GM12878 (cell line): Measurements from ENCODE around the gene PALLD. TPM values are rescaled to one million over a fixed set of nuclear protein-coding genes. Genes with fewer than 3 reads are reported as not detected.

Experiments
- ATAC-seq: fragments of 200-7000 bp; cut with Tn5 transposase; 3 replicates; pipeline ENCODE4 v1.9.1; 2020; ENCODE audit warnings: mild to moderate bottlenecking, moderate library complexity
- BruUV-seq: library from RNA; stranded (reverse); fragments of 400-500 nt; replicated peaks from 2 replicates; lab custom pipeline; 2021; lab: Mats Ljungman, UMichigan
- CTCF ChIA-PET: fragments of 300-600 bp; sonication (Branson Sonifier 250); formaldehyde crosslinking; extraction: SDS; loops from one replicate; lab custom pipeline; 2021; ENCODE audit warnings: inconsistent platforms; lab: Yijun Ruan, JAX
- POLR2A ChIA-PET: fragments of 350-600 bp; formaldehyde crosslinking; extraction: SDS; loops from one replicate; lab custom pipeline; 2021; ENCODE audit warnings: inconsistent platforms; lab: Charles Lee
- RAD21 ChIA-PET: fragments of 300-600 bp; sonication (Branson Sonifier 250); formaldehyde crosslinking; loops from one replicate; lab custom pipeline; 2023; ENCODE audit warnings: antibody characterized with exemption; ENCODE audit not compliant: unreplicated experiment; lab: Charles Lee
- SMC1A ChIA-PET: fragments of 300-600 bp; sonication (Branson Sonifier 250); formaldehyde crosslinking; loops from one replicate; lab custom pipeline; 2023; ENCODE audit not compliant: unreplicated experiment, uncharacterized antibody; lab: Charles Lee
- DNase-seq: peaks from one replicate; pipeline ENCODE4 v3.0.0-alpha.2; 2011; ENCODE audit warnings: low read depth, low spot score
- FAIRE-seq: peaks from 3 replicates; lab custom pipeline; 2011; peaks lifted over from hg19 to GRCh38; lab: Jason Lieb, UNC
- H2AFZ ChIP-seq: 2 replicates; pipeline ENCODE4 v1.6.0; 2011; ENCODE audit warnings: low read depth, low read length, control low read depth; ENCODE audit not compliant: control insufficient read depth
- H3K27ac ChIP-seq: 2 replicates; pipeline ENCODE4 v1.5.1; 2011; ENCODE audit warnings: control low read depth; ENCODE audit not compliant: control insufficient read depth, insufficient read depth
- H3K27me3 ChIP-seq, 2 experiments: replicated peaks in 1 of 2; 2 replicates each; pipeline versions ENCODE4 v1.6.0 to v1.6.1; 2011; ENCODE audit warnings: low read length in 1 of 2; ENCODE audit not compliant: control insufficient read depth in 2 of 2, insufficient read depth in 2 of 2
- H3K36me3 ChIP-seq, 2 experiments: 2 replicates each; pipeline ENCODE4 v1.5.1; 2011; ENCODE audit warnings: low read length in 1 of 2; ENCODE audit not compliant: control insufficient read depth in 2 of 2, insufficient read depth in 2 of 2
- H3K4me1 ChIP-seq: 2 replicates; pipeline ENCODE4 v1.6.1; 2011; ENCODE audit warnings: mild to moderate bottlenecking, low read length, moderate library complexity, mixed read lengths; ENCODE audit not compliant: control insufficient read depth, insufficient read depth
- H3K4me2 ChIP-seq: 2 replicates; pipeline ENCODE4 v1.6.0; 2011; ENCODE audit warnings: control low read depth; ENCODE audit not compliant: control insufficient read depth, insufficient read depth
- H3K4me3 ChIP-seq: fragments of 200-600 bp; sonication (generic); 2 replicates; pipeline ENCODE4 v1.5.1; 2016
- H3K79me2 ChIP-seq: 2 replicates; pipeline ENCODE4 v1.6.0; 2011; ENCODE audit warnings: low read length; ENCODE audit not compliant: control insufficient read depth, insufficient read depth
- H3K9ac ChIP-seq: 2 replicates; pipeline ENCODE4 v1.8.0; 2011; ENCODE audit warnings: low read length, control low read depth, mixed read lengths; ENCODE audit not compliant: control insufficient read depth, insufficient read depth
- H3K9me3 ChIP-seq: replicated peaks from 3 replicates; pipeline ENCODE4 v1.5.1; 2011; ENCODE audit warnings: mild to moderate bottlenecking, low read length; ENCODE audit not compliant: control insufficient read depth, insufficient read depth
- H4K20me1 ChIP-seq: 2 replicates; pipeline ENCODE4 v1.6.0; 2011; ENCODE audit not compliant: control insufficient read depth, insufficient read depth
- BCLAF1 ChIP-seq: fragments of 450-650 bp; IDR thresholded peaks from 2 replicates; pipeline ENCODE4 v1.6.1; 2017; ENCODE audit warnings: antibody characterized with exemption, mild to moderate bottlenecking, moderate library complexity
- BHLHE40 ChIP-seq, 2 experiments: fragments of 450-650 bp in 1 of 2; IDR thresholded peaks; 2 replicates each; pipeline ENCODE4 v1.6.1; 2011 to 2017; ENCODE audit warnings: low read depth in 2 of 2, borderline replicate concordance in 1 of 2, improper control_type of control experiment in 1 of 2, low read length in 1 of 2, mild to moderate bottlenecking in 1 of 2
- CBFB ChIP-seq: IDR thresholded peaks from 2 replicates; pipeline ENCODE4 v1.6.1; 2016; ENCODE audit warnings: antibody characterized with exemption, low read depth
- USF1 ChIP-seq: IDR thresholded peaks from 2 replicates; pipeline ENCODE4 v1.6.1; 2011; ENCODE audit warnings: borderline replicate concordance, low read depth, mild to moderate bottlenecking, moderate library complexity, mixed read lengths, low read length; ENCODE audit not compliant: insufficient read depth; ENCODE audit errors: extremely low read length
- ZNF384 ChIP-seq: IDR thresholded peaks from 2 replicates; pipeline ENCODE4 v1.6.1; 2012; ENCODE audit warnings: low read depth, mild to moderate bottlenecking, low read length, improper control_type of control experiment, borderline replicate concordance
- WGBS: methylation state at CpG from one replicate; pipeline ENCODE4 v1.1.6; 2016; ENCODE audit warnings: low lambda C conversion rate; ENCODE audit not compliant: insufficient replicate concordance, insufficient coverage; ENCODE audit errors: missing lambda C conversion rate; 5-methylcytosine and 5-hydroxymethylcytosine counted together
- in situ Hi-C: fragments of 300-500 bp; cut with MboI; formaldehyde crosslinking; loops from 9 replicates; pipeline ENCODE4 v1.14.3; 2018; ENCODE audit warnings: mixed read lengths
- intact Hi-C: fragments of 100-400 bp; cut with micrococcal nuclease; formaldehyde crosslinking; loops from one replicate; pipeline ENCODE4 v1.14.2; 2022; ENCODE audit not compliant: unreplicated experiment
- polyA plus RNA-seq, 11 experiments: library from polyadenylated mRNA; depleted of rRNA in 4 of 11; unstranded in 6 of 11; stranded (reverse) in 5 of 11; fragments of >200 nt; fragmentation: Nextera tagmentation in 4 of 11; fragmentation: Illumina TruSeq in 1 of 11; extraction: Ambion mirVana in 4 of 11; extraction: Trizol in 1 of 11; gene quantifications; 1 replicate in 1 of 11; 2 replicates in 10 of 11; pipeline versions ENCODE4 v1.2.1 to v1.2.3, GENCODE V29; 2011 to 2016; ENCODE audit warnings: inconsistent platforms in 2 of 11, missing spikeins in 2 of 11, low read depth in 1 of 11
- total RNA-seq, 4 experiments: library from RNA; depleted of rRNA in 3 of 4; stranded (reverse); fragments of >200 nt in 3 of 4; fragmentation: Illumina TruSeq in 1 of 4; extraction: Trizol in 1 of 4; gene quantifications; 2 replicates each; pipeline versions ENCODE4 v1.2.1 to v1.2.3, GENCODE V29; 2013 to 2021

PALLD gene
- total and polyA plus RNA-seq, 10 of the 15 experiments (the other 5 are each of a cell fraction or from before 2014, with no cell fraction given) = 1.0 to 7.7 (median 1.7) TPM

DNA sequence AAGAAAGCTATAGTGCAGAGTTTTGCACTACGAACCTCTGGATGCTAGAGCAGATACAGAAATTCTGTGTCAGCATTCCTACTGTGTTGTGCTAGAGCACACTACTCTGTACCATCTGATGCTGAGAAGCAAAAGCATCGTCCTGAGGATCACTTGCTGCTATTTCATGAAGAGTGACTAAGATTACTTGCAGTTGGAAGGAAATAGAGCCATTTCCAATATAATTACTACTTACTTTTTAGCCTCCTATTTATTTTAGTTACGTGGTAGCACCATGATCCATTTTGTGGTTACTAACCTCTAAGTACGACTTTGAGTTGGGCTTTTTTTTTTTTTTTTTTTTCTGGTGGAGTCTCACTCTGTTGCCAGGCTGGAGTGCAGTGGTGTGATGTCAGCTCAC is 226.7 kb downstream of the PALLD start:
- Histone ChIP-seq H3K4me3 (no peak overlapping the region), H3K9ac (no peak overlapping the region), H4K20me1 (no peaks in the 10 kb centered on the region), H3K4me1 (no peaks in the 10 kb centered on the region), H3K36me3 (no peaks in the 10 kb centered on the region), H3K79me2 (no peaks in the 10 kb centered on the region), H3K9me3 (no peaks in the 10 kb centered on the region), H2AFZ (no peak overlapping the region), H3K27ac (no peak overlapping the region), H3K4me2 (no peak overlapping the region), H3K27me3 (no peaks in the 10 kb centered on the region)
- BruUV-seq = no TSS peak
- POLR2A ChIA-PET = interaction anchor here (0.7 to 0.9 kb wide), 2 partner anchors 10 kb away, joined by 6 to 8 read pairs; no protein-coding TSS in a partner anchor
- RAD21 ChIA-PET = interaction anchor here (0.7 to 3.2 kb wide), 5 partner anchors 11 to 539 kb away, joined by 3 to 23 read pairs (median 4); no protein-coding TSS in a partner anchor
- SMC1A ChIA-PET = interaction anchor here (0.7 to 1.5 kb wide), 3 partner anchors 13 to 62 kb away, joined by 3 to 6 read pairs (median 4); no protein-coding TSS in a partner anchor
- CTCF ChIA-PET = interaction anchor here (3.2 kb wide), 1 partner anchor 11 kb away, joined by 30 read pairs; no protein-coding TSS in a partner anchor
- no peak for FAIRE-seq
- intact Hi-C loops = loop anchor here (5.0 kb wide), 1 partner anchor 129 kb away; no protein-coding TSS in a partner anchor
- TF ChIP-seq BCLAF1 = no peak
- no peak for TF ChIP-seq USF1
- 0 out of 2 replicates have a peak, but pooled peaks have one; percentile 5 for TF ChIP-seq ZNF384
- TF ChIP-seq BHLHE40 (IDR thresholded peaks at IDR 0.05; ENCODE audit: borderline replicate concordance in 1 of 2, low read depth in 2 of 2, low read length in 1 of 2) = no peak
- TF ChIP-seq CBFB = no peak
- WGBS = 6% methylated on average over 4 of the region's 4 CpGs
- peak; percentile 42 for ATAC-seq
- in situ Hi-C loops = no loop called here
- no peak for DNase-seq
